SK-N-MC (cell line): Measurements from ENCODE around the gene APBA2.

Experiments
- EZH2 ChIP-seq: fragments of 200-600 bp; sonication (generic); IDR thresholded peaks from one replicate; pipeline ENCODE4 v1.6.1; 2017; ENCODE audit warnings: antibody characterized with exemption
- FOXP2 ChIP-seq: optimal IDR thresholded peaks from 2 replicates; pipeline ENCODE3; 2011; ENCODE audit warnings: mild to moderate bottlenecking, moderate library complexity; ENCODE audit not compliant: insufficient read depth; ENCODE audit errors: extremely low read length, control extremely low read depth
- POLR2AphosphoS5 ChIP-seq: IDR thresholded peaks from 2 replicates; pipeline ENCODE4 v1.6.1; 2012; ENCODE audit warnings: mild to moderate bottlenecking, low read depth, low read length, borderline replicate concordance

DNA sequence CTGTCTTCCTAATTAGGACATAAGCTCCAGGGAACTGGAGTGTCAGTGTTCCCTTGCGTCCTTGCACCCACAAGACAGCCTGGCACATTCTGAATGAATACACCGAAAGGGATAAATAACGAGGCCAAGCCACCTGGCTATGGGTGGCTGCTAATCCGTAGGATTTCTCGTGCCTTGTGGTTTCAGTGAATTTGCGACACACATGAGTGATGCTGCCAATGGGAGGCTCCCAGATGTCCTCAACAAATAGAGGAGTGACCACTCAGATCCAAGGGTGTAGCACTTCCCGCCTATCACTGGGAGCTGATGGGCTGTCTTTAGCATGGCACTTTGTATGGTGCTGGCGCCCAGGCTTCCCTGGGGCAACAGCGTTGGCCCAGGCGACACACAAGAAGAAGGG is 43.4 kb downstream of the APBA2 start:
- TF ChIP-seq EZH2 (no peak), POLR2AphosphoS5 (no peak), FOXP2 (no peak)
